HL-60 (cell line): ENCODE measurements around the gene ERC2.

ENCODE experiments used
- DNase-seq, 2 experiments: peaks; one replicate each; pipeline ENCODE4 v3.0.0-alpha.2; 2010 to 2020; ENCODE audit warnings: low read depth in 1 of 2, low spot score in 1 of 2
- H3K27ac ChIP-seq: fragments of 250-450 bp; sonication (Bioruptor Pico); replicated peaks from 2 replicates; pipeline ENCODE4 v1.5.1; 2020; ENCODE audit warnings: mild to moderate bottlenecking, moderate library complexity
- H3K27me3 ChIP-seq: fragments of 250-450 bp; sonication (Bioruptor Pico); 2 replicates; pipeline ENCODE4 v1.5.1; 2021; ENCODE audit warnings: mild to moderate bottlenecking, moderate library complexity; ENCODE audit not compliant: insufficient read depth, poor library complexity, severe bottlenecking
- H3K4me3 ChIP-seq: replicated peaks from 2 replicates; pipeline ENCODE4 v1.5.1; 2011; ENCODE audit warnings: mild to moderate bottlenecking, control low read depth, low read length; ENCODE audit not compliant: insufficient read depth
- CTCF ChIP-seq: IDR thresholded peaks from one replicate; pipeline ENCODE4 v1.5.1; 2011; ENCODE audit warnings: low read length, control low read depth, inconsistent platforms; ENCODE audit not compliant: insufficient read depth
- GABPA ChIP-seq: IDR thresholded peaks from 2 replicates; pipeline ENCODE4 v1.6.1; 2012; ENCODE audit warnings: low read depth
- POLR2AphosphoS5 ChIP-seq: IDR thresholded peaks from 2 replicates; pipeline ENCODE4 v1.6.1; 2012; ENCODE audit warnings: low read depth
- REST ChIP-seq: IDR thresholded peaks from 2 replicates; pipeline ENCODE4 v1.6.1; 2012; ENCODE audit warnings: low read depth; ENCODE audit not compliant: insufficient replicate concordance
- SPI1 ChIP-seq: IDR thresholded peaks from 2 replicates; pipeline ENCODE4 v1.6.1; 2012; ENCODE audit warnings: low read depth, mild to moderate bottlenecking, borderline replicate concordance

ERC2 gene

GRCh38 chr3:55775366-55776154 lies 692.7 kb downstream of the ERC2 start:
- no peak overlapping the region for H3K27ac ChIP-seq
- no peak for TF ChIP-seq GABPA
- TF ChIP-seq CTCF: no peak
- H3K27me3 ChIP-seq: no peaks in the 10 kb centered on the region
- DNase-seq: no peak
- no peak overlapping the region for H3K4me3 ChIP-seq

GRCh38 chr3:55774856-55775255 lies 693.4 kb downstream of the ERC2 start:
- no peaks in the 10 kb centered on the region for H3K27me3 ChIP-seq
- no peak for DNase-seq
- H3K4me3 ChIP-seq: no peak overlapping the region
- H3K27ac ChIP-seq: no peak overlapping the region
- TF ChIP-seq SPI1 (no peak), POLR2AphosphoS5 (no peak), REST (no peak), CTCF (no peak), GABPA (no peak)

- DNase-seq: no peak
- Histone ChIP-seq H3K27me3 (no peaks in the 10 kb centered on the region), H3K27ac (no peak overlapping the region), H3K4me3 (no peak overlapping the region)
- TF ChIP-seq POLR2AphosphoS5 (no peak), CTCF (no peak), SPI1 (no peak), REST (no peak), GABPA (no peak)
These were observed 696.8 kb downstream of the ERC2 start for GRCh38 chr3:55771503-55771902.

- no peak for DNase-seq
These were observed 698.2 kb downstream of the ERC2 start for GRCh38 chr3:55770077-55770476.

More at GRCh38 chr3:55770077-55770476, 698.2 kb downstream of the ERC2 start:
- TF ChIP-seq GABPA (no peak), REST (no peak), POLR2AphosphoS5 (no peak), CTCF (no peak), SPI1 (no peak)
- Histone ChIP-seq H3K4me3 (no peak overlapping the region), H3K27ac (no peak overlapping the region), H3K27me3 (no peaks in the 10 kb centered on the region)
